Left lung (tissue), 10 donors: ENCODE measurements around the gene ZNF827. TPM values are rescaled to one million over a fixed set of nuclear protein-coding genes. Genes with fewer than 3 reads are reported as not detected.

Experiments
- ATAC-seq: fragments of 200-7000 bp; cut with Tn5 transposase; one replicate; pipeline ENCODE4 v1.9.1; 2020; ENCODE audit warnings: moderate library complexity
- DNase-seq, 4 donors: peaks; one replicate each; pipeline ENCODE4 v3.0.0-alpha.2; 2013 to 2020
- H3K27ac ChIP-seq, 2 donors: fragments of 200-600 bp; sonication (generic) in 1 of 2; one replicate each; pipeline versions ENCODE4 v1.5.0 to v1.8.0; 2020 to 2021
- H3K27me3 ChIP-seq, 2 donors: fragments of 200-600 bp; sonication (generic) in 1 of 2; one replicate each; pipeline versions ENCODE4 v1.5.0 to v1.8.0; 2020 to 2021
- H3K36me3 ChIP-seq, 2 donors: fragments of 200-600 bp; sonication (generic) in 1 of 2; one replicate each; pipeline versions ENCODE4 v1.5.0 to v1.8.0; 2020 to 2021
- H3K4me1 ChIP-seq, 2 donors: fragments of 200-600 bp; one replicate each; pipeline ENCODE4 v1.8.0; 2021
- H3K4me3 ChIP-seq, 2 donors: fragments of 200-600 bp; sonication (generic) in 1 of 2; one replicate each; pipeline versions ENCODE4 v1.5.0 to v1.8.0; 2020 to 2021; ENCODE audit warnings: mild to moderate bottlenecking in 1 of 2
- H3K9me3 ChIP-seq, 2 donors: fragments of 200-600 bp; sonication (generic) in 1 of 2; one replicate each; pipeline versions ENCODE4 v1.5.0 to v1.8.0; 2020 to 2021
- CTCF ChIP-seq, 2 donors: fragments of 200-600 bp; sonication (generic) in 1 of 2; IDR thresholded peaks; one replicate each; pipeline versions ENCODE4 v1.5.0 to v1.8.0; 2021; ENCODE audit warnings: antibody characterized with exemption in 2 of 2
- intact Hi-C, 2 donors: fragments of 100-400 bp; cut with DNase I; formaldehyde crosslinking; loops; one replicate each; pipeline versions ENCODE4 v1.11.2 to v1.14.2; 2022
- polyA plus RNA-seq, 6 donors: library from polyadenylated mRNA; unstranded; fragments of 120-200 nt; gene quantifications; one replicate each; pipeline ENCODE4 v1.2.1, GENCODE V29; 2013; ENCODE audit not compliant: insufficient read length in 6 of 6
- total RNA-seq, 2 donors: library from RNA; stranded (reverse); fragmentation: NEBNext Ultra II Directional; extraction: Animal tissue kit (Norgen Biotek cat#: 25700); gene quantifications; one replicate each; pipeline ENCODE4 v1.2.1, GENCODE V29; 2021
- donor health status: DM: no; HTN: yes; CAD: no.
- donor health status: DM: no; HTN: no; CAD: no.

Gene ZNF827
- total and polyA plus RNA-seq, 8 donors: 9.2 to 35.7 (median 32.7) TPM

GRCh38 chr4:145951931-145952330, 13.3 kb upstream of the ZNF827 start:
- DNase-seq (no peak), ATAC-seq (no peak)
- intact Hi-C loops: no loop called here
- no peak overlapping the region for H3K27ac ChIP-seq
- no peaks in the 10 kb centered on the region for H3K9me3 ChIP-seq
- no peaks in the 10 kb centered on the region for H3K27me3 ChIP-seq
- TF ChIP-seq CTCF (IDR thresholded peaks at IDR 0.05): no peak
- no peak overlapping the region for H3K4me3 ChIP-seq
- H3K36me3 ChIP-seq: no peaks in the 10 kb centered on the region
- H3K4me1 ChIP-seq: no peaks in the 10 kb centered on the region

- intact Hi-C loops: no loop called here
- DNase-seq (no peak), ATAC-seq (no peak)
- no peaks in the 10 kb centered on the region for H3K4me1 ChIP-seq
- no peaks in the 10 kb centered on the region for H3K36me3 ChIP-seq
- H3K9me3 ChIP-seq: no peaks in the 10 kb centered on the region
- H3K4me3 ChIP-seq: no peak overlapping the region
- H3K27me3 ChIP-seq: no peaks in the 10 kb centered on the region
- TF ChIP-seq CTCF (IDR thresholded peaks at IDR 0.05): no peak
- H3K27ac ChIP-seq: no peak overlapping the region
These were observed 7.0 kb upstream of the ZNF827 start for GRCh38 chr4:145945431-145946155.

GRCh38 chr4:145944886-145945285, 6.3 kb upstream of the ZNF827 start:
- Histone ChIP-seq H3K27ac (no peak overlapping the region), H3K4me3 (no peak overlapping the region), H3K9me3 (no peaks in the 10 kb centered on the region), H3K4me1 (no peaks in the 10 kb centered on the region), H3K36me3 (no peaks in the 10 kb centered on the region), H3K27me3 (peaks cover 0 to under 1% of the 10 kb centered on the region in 2 donors)
- DNase-seq (no peak), ATAC-seq (no peak)
- intact Hi-C loops: no loop called here
- TF ChIP-seq CTCF (IDR thresholded peaks at IDR 0.05): no peak

- TF ChIP-seq CTCF (IDR thresholded peaks at IDR 0.05): no peak
- no peak for ATAC-seq
- no peak for DNase-seq
- Histone ChIP-seq H3K36me3 (no peaks in the 10 kb centered on the region), H3K27ac (no peak overlapping the region), H3K4me3 (no peak overlapping the region), H3K9me3 (no peaks in the 10 kb centered on the region), H3K27me3 (peaks cover 0 to 46% of the 10 kb centered on the region in 2 donors), H3K4me1 (peaks cover 6 to 20% of the 10 kb centered on the region in 2 donors)
- intact Hi-C loops: no loop called here
These were observed 1.2 kb upstream of the ZNF827 start for GRCh38 chr4:145939856-145940255.

- intact Hi-C loops: no loop called here
- H3K36me3 ChIP-seq: no peaks in the 10 kb centered on the region
- peaks cover 0 to 46% of the 10 kb centered on the region in 2 donors for H3K27me3 ChIP-seq
- no peak overlapping the region for H3K27ac ChIP-seq
- ATAC-seq: no peak
- no peak for DNase-seq
- peaks cover 6 to 24% of the 10 kb centered on the region in 2 donors for H3K4me1 ChIP-seq
- TF ChIP-seq CTCF (IDR thresholded peaks at IDR 0.05): no peak
- H3K4me3 ChIP-seq: no peak overlapping the region
- H3K9me3 ChIP-seq: no peaks in the 10 kb centered on the region
These were observed 773 bp upstream of the ZNF827 start for GRCh38 chr4:145939441-145939750.
